Adrenal gland (tissue), 12 donors: ENCODE measurements around the gene KSR2. TPM values are rescaled to one million over a fixed set of nuclear protein-coding genes. Genes with fewer than 3 reads are reported as not detected.
A peak's percentile ranks its signal among the peaks of the same experiment; 100 is the strongest.

ENCODE experiments used
- DNase-seq, 7 donors: peaks; one replicate each; pipeline ENCODE4 v3.0.0-alpha.2; 2019 to 2020
- H3K27ac ChIP-seq, 5 donors: fragments of 200-600 bp; sonication (generic) in 4 of 5; 1 replicate in 3 of 5; 2 replicates in 2 of 5; pipeline versions ENCODE4 v1.5.1 to v1.8.0; 2016 to 2020; ENCODE audit warnings: mild to moderate bottlenecking in 1 of 5
- H3K27me3 ChIP-seq: fragments of 200-600 bp; 2 replicates; pipeline ENCODE4 v1.8.0; 2021
- H3K36me3 ChIP-seq, 2 donors: fragments of 200-600 bp; replicated peaks in 1 of 2; 1 replicate in 1 of 2; 2 replicates in 1 of 2; pipeline versions ENCODE4 v1.5.1 to v1.8.0; 2018 to 2022
- H3K4me1 ChIP-seq, 2 donors: fragments of 200-600 bp; replicated peaks in 1 of 2; 1 replicate in 1 of 2; 2 replicates in 1 of 2; pipeline versions ENCODE4 v1.5.1 to v1.8.0; 2018 to 2021
- H3K4me3 ChIP-seq, 4 donors: fragments of 200-600 bp; sonication (generic) in 3 of 4; one replicate each; pipeline ENCODE4 v1.5.1; 2016 to 2018
- H3K9me3 ChIP-seq, 3 donors: fragments of 200-600 bp; sonication (generic) in 1 of 3; replicated peaks in 1 of 3; 1 replicate in 2 of 3; 2 replicates in 1 of 3; pipeline versions ENCODE4 v1.5.1 to v1.8.0; 2016 to 2021
- CTCF ChIP-seq, 6 experiments: fragments of 450-650 bp in 4 of 6; fragments of 200-600 bp in 2 of 6; sonication (generic) in 1 of 6; IDR thresholded peaks; 1 replicate in 5 of 6; 2 replicates in 1 of 6; pipeline versions ENCODE4 v1.5.1 to v1.8.0; 2016 to 2021; ENCODE audit warnings: antibody characterized with exemption in 6 of 6, mild to moderate bottlenecking in 2 of 6, moderate library complexity in 1 of 6
- POLR2A ChIP-seq, 2 donors: fragments of 450-650 bp; IDR thresholded peaks; one replicate each; pipeline ENCODE4 v1.6.1; 2017; ENCODE audit warnings: antibody characterized with exemption in 2 of 2, mild to moderate bottlenecking in 2 of 2, moderate library complexity in 1 of 2
- WGBS, 4 donors: extraction: QIAGEN DNeasy Blood & Tissue Kit in 2 of 4; methylation state at CpG; one replicate each; pipeline versions ENCODE4 v1.1.5 to v1.1.7; 2013 to 2017; 5-methylcytosine and 5-hydroxymethylcytosine counted together
- intact Hi-C, 2 donors: fragments of 100-400 bp; cut with DNase I; formaldehyde crosslinking; loops; one replicate each; pipeline versions ENCODE4 v1.14.1 to v1.15.0; 2022 to 2023
- polyA plus RNA-seq, 3 donors: library from polyadenylated mRNA; stranded (reverse); fragments of 200-250 nt in 2 of 3; fragments of 350-450 nt in 1 of 3; fragmentation: Illumina TruSeq in 1 of 3; extraction: RNeasy Lipid Tissue Mini Kit (QIAGEN cat#74804) in 1 of 3; gene quantifications; one replicate each; pipeline ENCODE4 v1.2.3, GENCODE V29; 2013 to 2014
- total RNA-seq, 9 donors: library from RNA; depleted of rRNA in 4 of 9; stranded (reverse); fragments of >200 nt in 4 of 9; fragments of 120-200 nt in 1 of 9; fragmentation: NEBNext Ultra II Directional in 1 of 9; extraction: Animal tissue kit (Norgen Biotek cat#: 25700) in 1 of 9; gene quantifications; one replicate each; pipeline versions ENCODE4 v1.1.0 to v1.2.4, GENCODE V29; 2013 to 2023
- donor health status: healthy with polysubstance abuse.
- donor health status: Bipolar disorder and iron deficiency.
- donor health status: DM: yes; HTN: yes; CAD: no.
- donor health status: DM: no; HTN: no; CAD: no.
- donor health status: DM: no; HTN: no; CAD: no.
- donor health status: DM: yes; HTN: yes; CAD: no.

The KSR2 gene
- total and polyA plus RNA-seq, 12 donors: 0.03 to 2.7 (median 0.84) TPM; not detected in 3

GRCh38 chr12:117523971-117524370 lies 444.8 kb downstream of the KSR2 start:
- H3K9me3 ChIP-seq: no peaks in the 10 kb centered on the region
- no peak overlapping the region for H3K27ac ChIP-seq
- DNase-seq: no peak
- no peaks in the 10 kb centered on the region for H3K36me3 ChIP-seq
- WGBS, 4 donors: 80 to 90% (median 89%) methylated on average over 4 of the region's 4 CpGs
- no peaks in the 10 kb centered on the region for H3K4me1 ChIP-seq
- intact Hi-C loops: no loop called here
- H3K4me3 ChIP-seq: no peak overlapping the region
- H3K27me3 ChIP-seq: no peaks in the 10 kb centered on the region
- no peak for TF ChIP-seq POLR2A (IDR thresholded peaks at IDR 0.05)
- TF ChIP-seq CTCF (IDR thresholded peaks at IDR 0.05): no peak

GRCh38 chr12:117522559-117522958 lies 446.2 kb downstream of the KSR2 start:
- DNase-seq: no peak
- Histone ChIP-seq H3K27me3 (no peaks in the 10 kb centered on the region), H3K36me3 (no peaks in the 10 kb centered on the region), H3K4me1 (no peaks in the 10 kb centered on the region), H3K27ac (no peak overlapping the region), H3K9me3 (no peaks in the 10 kb centered on the region), H3K4me3 (no peak overlapping the region)
- intact Hi-C loops: no loop called here
- TF ChIP-seq CTCF (IDR thresholded peaks at IDR 0.05) (no peak), POLR2A (IDR thresholded peaks at IDR 0.05) (no peak)
- WGBS, 4 donors: 40 to 80% (median 68%) methylated on average over 1 of the region's 1 CpG; no CpG with 5 or more reads in 1 of the 4 donors

- intact Hi-C loops: no loop called here
- DNase-seq: peak in 1 of 7 donors; percentile 5
- Histone ChIP-seq H3K27me3 (no peaks in the 10 kb centered on the region), H3K9me3 (no peaks in the 10 kb centered on the region), H3K27ac (no peak overlapping the region), H3K4me1 (no peaks in the 10 kb centered on the region), H3K4me3 (no peak overlapping the region), H3K36me3 (no peaks in the 10 kb centered on the region)
- 61 to 71% (median 65%) methylated on average over 5 of the region's 5 CpGs for WGBS, 4 donors
- TF ChIP-seq CTCF (IDR thresholded peaks at IDR 0.05) (no peak), POLR2A (IDR thresholded peaks at IDR 0.05) (no peak)
Observed at GRCh38 chr12:117521867-117522266, 446.9 kb downstream of the KSR2 start.

- no peaks in the 10 kb centered on the region for H3K4me1 ChIP-seq
- intact Hi-C loops: no loop called here
- no peaks in the 10 kb centered on the region for H3K27me3 ChIP-seq
- TF ChIP-seq CTCF (IDR thresholded peaks at IDR 0.05): no peak
- no peak for TF ChIP-seq POLR2A (IDR thresholded peaks at IDR 0.05)
- no peak overlapping the region for H3K27ac ChIP-seq
- 63 to 74% (median 72%) methylated on average over 7 of the region's 7 CpGs for WGBS, 4 donors
- no peak for DNase-seq
- no peak overlapping the region for H3K4me3 ChIP-seq
- H3K9me3 ChIP-seq: no peaks in the 10 kb centered on the region
- H3K36me3 ChIP-seq: no peaks in the 10 kb centered on the region
Observed at GRCh38 chr12:117521346-117521745, 447.4 kb downstream of the KSR2 start.
